Measurements from ENCODE around the gene BMP8B.
"Not testable (repeated sequence)": the region's sequence is repeated elsewhere in the genome, so short reads cannot be mapped to it uniquely, and the experiment has no call there.

- not testable (repeated sequence) for TF ChIP-seq RAD21 (IDR thresholded peaks at IDR 0.05); HNF4G (IDR thresholded peaks at IDR 0.05); SP1 (IDR thresholded peaks at IDR 0.05); GABPA (IDR thresholded peaks at IDR 0.05 in 1 of 2, conservative IDR thresholded peaks at IDR 0.05 in 1 of 2); RXRA (IDR thresholded peaks at IDR 0.05)
- TF ChIP-seq, protein P1, sequence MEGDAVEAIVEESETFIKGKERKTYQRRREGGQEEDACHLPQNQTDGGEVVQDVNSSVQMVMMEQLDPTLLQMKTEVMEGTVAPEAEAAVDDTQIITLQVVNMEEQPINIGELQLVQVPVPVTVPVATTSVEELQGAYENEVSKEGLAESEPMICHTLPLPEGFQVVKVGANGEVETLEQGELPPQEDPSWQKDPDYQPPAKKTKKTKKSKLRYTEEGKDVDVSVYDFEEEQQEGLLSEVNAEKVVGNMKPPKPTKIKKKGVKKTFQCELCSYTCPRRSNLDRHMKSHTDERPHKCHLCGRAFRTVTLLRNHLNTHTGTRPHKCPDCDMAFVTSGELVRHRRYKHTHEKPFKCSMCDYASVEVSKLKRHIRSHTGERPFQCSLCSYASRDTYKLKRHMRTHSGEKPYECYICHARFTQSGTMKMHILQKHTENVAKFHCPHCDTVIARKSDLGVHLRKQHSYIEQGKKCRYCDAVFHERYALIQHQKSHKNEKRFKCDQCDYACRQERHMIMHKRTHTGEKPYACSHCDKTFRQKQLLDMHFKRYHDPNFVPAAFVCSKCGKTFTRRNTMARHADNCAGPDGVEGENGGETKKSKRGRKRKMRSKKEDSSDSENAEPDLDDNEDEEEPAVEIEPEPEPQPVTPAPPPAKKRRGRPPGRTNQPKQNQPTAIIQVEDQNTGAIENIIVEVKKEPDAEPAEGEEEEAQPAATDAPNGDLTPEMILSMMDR (IDR thresholded peaks at IDR 0.05; ENCODE audit: low read depth, low read length, missing input control), result not testable (repeated sequence)
- TF ChIP-seq, protein P2, sequence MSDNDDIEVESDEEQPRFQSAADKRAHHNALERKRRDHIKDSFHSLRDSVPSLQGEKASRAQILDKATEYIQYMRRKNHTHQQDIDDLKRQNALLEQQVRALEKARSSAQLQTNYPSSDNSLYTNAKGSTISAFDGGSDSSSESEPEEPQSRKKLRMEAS (IDR thresholded peaks at IDR 0.05), result not testable (repeated sequence)
Observed at GRCh38 chr1:39766466-39766865, 22.2 kb downstream of the BMP8B start.

Measured in liver (tissue), 3 donors.